Astrocyte (in vitro differentiated cells and primary cell): ENCODE measurements around the gene ZDHHC11.
"Not testable (repeated sequence)": the region's sequence is repeated elsewhere in the genome, so short reads cannot be mapped to it uniquely, and the experiment has no call there.

Experiments used
- CTCF ChIP-seq: IDR thresholded peaks from 2 replicates; pipeline ENCODE4 v1.5.1; 2011; ENCODE audit warnings: low read depth, mild to moderate bottlenecking, inconsistent platforms, low read length, moderate library complexity; ENCODE audit not compliant: insufficient read depth
- EZH2 ChIP-seq: IDR thresholded peaks from 2 replicates; pipeline ENCODE4 v1.6.1; 2012; ENCODE audit warnings: mild to moderate bottlenecking, low read length, inconsistent platforms; ENCODE audit not compliant: insufficient read depth

GRCh38 chr5:753567-754142 lies 97.1 kb downstream of the ZDHHC11 start:
- TF ChIP-seq CTCF, EZH2: not testable (repeated sequence)
